SHP77 treated with DMSO at 0.1 percent for 48 hours (cell line): ENCODE results near the gene OTUD5.

Experiments used
- DNase-seq: peaks from one replicate; lab custom pipeline; 2025; lab: John Stamatoyannopoulos, UW

The OTUD5 gene

GRCh38 chrX:48936429-48937053 lies 20.9 kb downstream of the OTUD5 start:
- DNase-seq: no peak

GRCh38 chrX:48935301-48935670 lies 22.1 kb downstream of the OTUD5 start:
- DNase-seq: no peak

GRCh38 chrX:48934581-48935300 lies 22.7 kb downstream of the OTUD5 start:
- DNase-seq: no peak

- DNase-seq: no peak
These were observed 23.6 kb downstream of the OTUD5 start for GRCh38 chrX:48933757-48934156.

- no peak for DNase-seq
These were observed 29.5 kb downstream of the OTUD5 start for GRCh38 chrX:48927736-48928382.

- DNase-seq: no peak
These were observed 30.3 kb downstream of the OTUD5 start for GRCh38 chrX:48927123-48927522.

- no peak for DNase-seq
These were observed 33.1 kb downstream of the OTUD5 start for GRCh38 chrX:48924270-48924669.

- DNase-seq: no peak
These were observed 33.6 kb downstream of the OTUD5 start for GRCh38 chrX:48923771-48924170.

- no peak for DNase-seq
These were observed 36.7 kb downstream of the OTUD5 start for GRCh38 chrX:48920718-48921104.

- no peak for DNase-seq
These were observed 37.3 kb downstream of the OTUD5 start for GRCh38 chrX:48919947-48920717.

- DNase-seq: no peak
These were observed 38.0 kb downstream of the OTUD5 start for GRCh38 chrX:48919360-48919841.

- peak; percentile 60 for DNase-seq
These were observed 38.6 kb downstream of the OTUD5 start, which contains the start of gene PIM2 for GRCh38 chrX:48918643-48919340. TSS of gene PIM2 (minus strand) at chrX:48919024. CDS start at chrX:48918834, 190 bp downstream.

- DNase-seq: no peak
These were observed 39.1 kb downstream of the OTUD5 start for GRCh38 chrX:48918301-48918642.

GRCh38 chrX:48917139-48918001 lies 40.0 kb downstream of the OTUD5 start:
- DNase-seq: peak; percentile 51

- DNase-seq: no peak
These were observed 42.6 kb downstream of the OTUD5 start for GRCh38 chrX:48914593-48915493.

GRCh38 chrX:48913605-48914366 lies 43.6 kb downstream of the OTUD5 start:
- DNase-seq: no peak

- peak; percentile 52 for DNase-seq
These were observed 45.8 kb downstream of the OTUD5 start, which contains the start of gene SLC35A2 for GRCh38 chrX:48911412-48912182. TSS of gene SLC35A2 (minus strand) at chrX:48911646. CDS start at chrX:48911636, 10 bp downstream.

- no peak for DNase-seq
These were observed 46.4 kb downstream of the OTUD5 start for GRCh38 chrX:48910926-48911411.
